Ishikawa (cell line): ENCODE results near the gene AIFM2.

ENCODE experiments used
- EGR1 ChIP-seq: IDR thresholded peaks from 2 replicates; pipeline ENCODE4 v1.6.1; 2012
- TF ChIP-seq, protein P1 (sequence below): IDR thresholded peaks from 2 replicates; pipeline ENCODE4 v1.6.1; 2012

DNA sequence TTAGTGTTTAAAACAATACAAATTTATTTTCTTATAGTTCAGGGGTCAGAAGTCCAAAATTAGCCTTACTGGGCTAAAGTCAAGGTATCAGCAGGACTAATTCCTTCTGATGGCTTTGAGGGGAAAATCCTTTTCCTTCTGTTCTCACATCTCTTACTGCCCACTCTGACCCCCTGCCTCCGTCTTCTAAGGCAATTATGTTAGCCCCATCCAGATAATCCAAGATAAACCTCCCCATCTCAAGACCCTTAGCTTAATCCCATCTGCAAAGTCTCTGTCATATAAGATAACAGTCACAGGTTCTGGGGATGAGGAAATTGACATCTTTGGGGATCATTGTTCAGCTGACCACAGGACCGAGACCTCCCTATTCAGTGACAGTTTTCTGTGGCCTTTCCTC, 57.7 kb downstream of the AIFM2 start:
- no peak for TF ChIP-seq EGR1
- TF ChIP-seq, protein P1, sequence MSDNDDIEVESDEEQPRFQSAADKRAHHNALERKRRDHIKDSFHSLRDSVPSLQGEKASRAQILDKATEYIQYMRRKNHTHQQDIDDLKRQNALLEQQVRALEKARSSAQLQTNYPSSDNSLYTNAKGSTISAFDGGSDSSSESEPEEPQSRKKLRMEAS = no peak
